Thymus (tissue), 11 donors: ENCODE measurements around the gene CFAP97. TPM values are rescaled to one million over a fixed set of nuclear protein-coding genes. Genes with fewer than 3 reads are reported as not detected.

Source experiments
- DNase-seq, 9 donors: peaks; one replicate each; pipeline ENCODE4 v3.0.0-alpha.2; 2013; ENCODE audit warnings: low spot score in 9 of 9, low read depth in 6 of 9, missing footprints in 1 of 9
- H3K27ac ChIP-seq, 2 donors: one replicate each; pipeline ENCODE4 v1.5.1; 2013; ENCODE audit warnings: control low read depth in 1 of 2, low read depth in 1 of 2, low read length in 1 of 2, mild to moderate bottlenecking in 1 of 2, moderate library complexity in 1 of 2
- H3K27me3 ChIP-seq, 2 donors: one replicate each; pipeline ENCODE4 v1.5.1; 2013; ENCODE audit warnings: low read length in 1 of 2; ENCODE audit not compliant: control insufficient read depth in 2 of 2, insufficient read depth in 1 of 2
- H3K36me3 ChIP-seq, 2 donors: one replicate each; pipeline ENCODE4 v1.5.1; 2013; ENCODE audit warnings: low read length in 1 of 2, mild to moderate bottlenecking in 1 of 2, moderate library complexity in 1 of 2; ENCODE audit not compliant: control insufficient read depth in 2 of 2, insufficient read depth in 2 of 2
- H3K4me1 ChIP-seq, 2 donors: one replicate each; pipeline ENCODE4 v1.5.1; 2013; ENCODE audit warnings: low read length in 2 of 2; ENCODE audit not compliant: control insufficient read depth in 2 of 2, insufficient read depth in 2 of 2
- H3K4me3 ChIP-seq, 2 donors: one replicate each; pipeline ENCODE4 v1.5.1; 2013; ENCODE audit warnings: low read length in 2 of 2, control low read depth in 1 of 2, mild to moderate bottlenecking in 1 of 2
- H3K9me3 ChIP-seq, 2 donors: one replicate each; pipeline ENCODE4 v1.5.1; 2013; ENCODE audit warnings: low read length in 1 of 2, mild to moderate bottlenecking in 1 of 2; ENCODE audit not compliant: control insufficient read depth in 2 of 2, insufficient read depth in 1 of 2
- WGBS: extraction: QIAGEN DNeasy Blood & Tissue Kit; methylation state at CpG from one replicate; pipeline ENCODE4 v1.1.7; 2013; 5-methylcytosine and 5-hydroxymethylcytosine counted together
- polyA plus RNA-seq: library from polyadenylated mRNA; stranded (reverse); fragments of 200-250 nt; gene quantifications from one replicate; pipeline ENCODE4 v1.2.3, GENCODE V29; 2013
- total RNA-seq: library from RNA; stranded (reverse); fragments of 120-200 nt; gene quantifications from one replicate; pipeline ENCODE4 v1.2.4, GENCODE V29; 2013
- donor health status: healthy.

CFAP97 gene
- total and polyA plus RNA-seq, 2 donors, result 9.5 to 12.8 TPM

GRCh38 chr4:185192059-185192458 is 11.7 kb downstream of the CFAP97 start:
- Histone ChIP-seq H3K9me3 (no peaks in the 10 kb centered on the region), H3K36me3 (peaks cover 3 to 9% of the 10 kb centered on the region in 2 donors), H3K4me1 (no peaks in the 10 kb centered on the region), H3K27ac (no peak overlapping the region), H3K4me3 (no peak overlapping the region), H3K27me3 (no peaks in the 10 kb centered on the region)
- no peak for DNase-seq
- WGBS, result 38% methylated on average over 1 of the region's 1 CpG

GRCh38 chr4:185190306-185190856 is 13.4 kb downstream of the CFAP97 start:
- WGBS, result 96% methylated on average over 6 of the region's 6 CpGs
- DNase-seq, result no peak
- Histone ChIP-seq H3K9me3 (no peaks in the 10 kb centered on the region), H3K4me1 (no peaks in the 10 kb centered on the region), H3K27me3 (no peaks in the 10 kb centered on the region), H3K4me3 (no peak overlapping the region), H3K36me3 (peaks cover 3 to 9% of the 10 kb centered on the region in 2 donors), H3K27ac (no peak overlapping the region)

GRCh38 chr4:185189606-185190305 is 14.0 kb downstream of the CFAP97 start:
- Histone ChIP-seq H3K9me3 (no peaks in the 10 kb centered on the region), H3K27me3 (no peaks in the 10 kb centered on the region), H3K4me1 (no peaks in the 10 kb centered on the region), H3K36me3 (peaks cover 3 to 9% of the 10 kb centered on the region in 2 donors), H3K27ac (no peak overlapping the region), H3K4me3 (no peak overlapping the region)
- DNase-seq, result no peak
- 83% methylated on average over 4 of the region's 4 CpGs for WGBS

GRCh38 chr4:185186769-185187168 is 17.0 kb downstream of the CFAP97 start:
- 81% methylated on average over 3 of the region's 3 CpGs for WGBS

GRCh38 chr4:185183622-185184281 is 20.0 kb downstream of the CFAP97 start:
- Histone ChIP-seq H3K27me3 (no peaks in the 10 kb centered on the region), H3K4me1 (no peaks in the 10 kb centered on the region), H3K36me3 (peaks cover 0 to 2% of the 10 kb centered on the region in 2 donors), H3K4me3 (no peak overlapping the region), H3K27ac (no peak overlapping the region), H3K9me3 (no peaks in the 10 kb centered on the region)
- WGBS, result 56% methylated on average over 6 of the region's 6 CpGs
- DNase-seq, result peak in 7 of 9 donors; percentile 51 to 87 (median 75)

More at GRCh38 chr4:185186769-185187168, 17.0 kb downstream of the CFAP97 start:
- H3K4me1 ChIP-seq, result no peaks in the 10 kb centered on the region
- H3K4me3 ChIP-seq, result no peak overlapping the region
- H3K27me3 ChIP-seq, result no peaks in the 10 kb centered on the region
- DNase-seq, result no peak
- H3K9me3 ChIP-seq, result no peaks in the 10 kb centered on the region
- no peak overlapping the region for H3K27ac ChIP-seq
- peaks cover 3 to 9% of the 10 kb centered on the region in 2 donors for H3K36me3 ChIP-seq

GRCh38 chr4:185182239-185182638 is 21.6 kb downstream of the CFAP97 start:
- no peaks in the 10 kb centered on the region for H3K27me3 ChIP-seq
- 90% methylated on average over 2 of the region's 2 CpGs for WGBS
- peaks cover 0 to 2% of the 10 kb centered on the region in 2 donors for H3K4me1 ChIP-seq
- no peak overlapping the region for H3K27ac ChIP-seq
- no peaks in the 10 kb centered on the region for H3K9me3 ChIP-seq
- DNase-seq, result no peak
- no peaks in the 10 kb centered on the region for H3K36me3 ChIP-seq
- H3K4me3 ChIP-seq, result no peak overlapping the region

GRCh38 chr4:185179488-185179887 is 24.3 kb downstream of the CFAP97 start:
- Histone ChIP-seq H3K4me3 (no peak overlapping the region), H3K27ac (no peak overlapping the region), H3K4me1 (peaks cover 0 to 2% of the 10 kb centered on the region in 2 donors), H3K36me3 (peaks cover 0 to 4% of the 10 kb centered on the region in 2 donors), H3K9me3 (no peaks in the 10 kb centered on the region), H3K27me3 (no peaks in the 10 kb centered on the region)
- WGBS, result 93% methylated on average over 3 of the region's 3 CpGs
- DNase-seq, result no peak

- H3K36me3 ChIP-seq, result peaks cover 3 to 7% of the 10 kb centered on the region in 2 donors
- H3K27ac ChIP-seq, result no peak overlapping the region
- WGBS, result 90% methylated on average over 2 of the region's 2 CpGs
- H3K4me1 ChIP-seq, result no peaks in the 10 kb centered on the region
- peaks cover 6 to 22% of the 10 kb centered on the region in 2 donors for H3K27me3 ChIP-seq
- peaks cover 0 to 2% of the 10 kb centered on the region in 2 donors for H3K9me3 ChIP-seq
- DNase-seq, result no peak
- no peak overlapping the region for H3K4me3 ChIP-seq
Observed at GRCh38 chr4:185171373-185172071, 32.3 kb downstream of the CFAP97 start.
